SK-N-SH treated with all-trans-retinoic acid at 6 μM for 48 hours (cell line): ENCODE results near the gene SKAP2.

Experiments used
- ATAC-seq: fragments of 200-7000 bp; cut with Tn5 transposase; 3 replicates; pipeline ENCODE4 v1.9.1; 2020; ENCODE audit warnings: mild to moderate bottlenecking, moderate library complexity
- ARNTL ChIP-seq: fragments of 450-650 bp; formaldehyde crosslinking; IDR thresholded peaks from 2 replicates; pipeline ENCODE4 v1.5.0; 2020; ENCODE audit warnings: low read depth, mild to moderate bottlenecking, moderate library complexity, borderline replicate concordance
- CREB5 ChIP-seq: fragments of 250-450 bp; sonication (Bioruptor Pico); IDR thresholded peaks from 2 replicates; pipeline ENCODE4 v1.5.1; 2020; ENCODE audit warnings: low read depth, mild to moderate bottlenecking, moderate library complexity
- CSDC2 ChIP-seq: fragments of 250-450 bp; sonication (Bioruptor Pico); IDR thresholded peaks from 2 replicates; pipeline ENCODE4 v1.5.0; 2020; ENCODE audit warnings: mild to moderate bottlenecking, moderate library complexity
- CSRNP3 ChIP-seq: fragments of 250-450 bp; sonication (Bioruptor Pico); IDR thresholded peaks from 2 replicates; pipeline ENCODE4 v1.5.1; 2021; ENCODE audit warnings: mild to moderate bottlenecking, moderate library complexity
- GLIS3 ChIP-seq: fragments of 250-450 bp; sonication (Bioruptor Pico); IDR thresholded peaks from 2 replicates; pipeline ENCODE4 v1.5.0; 2020; ENCODE audit warnings: mild to moderate bottlenecking, moderate library complexity
- ISL1 ChIP-seq: fragments of 250-450 bp; sonication (Bioruptor Pico); IDR thresholded peaks from 2 replicates; pipeline ENCODE4 v2.1.2; 2022; ENCODE audit warnings: mild to moderate bottlenecking, moderate library complexity
- PATZ1 ChIP-seq: fragments of 250-450 bp; sonication (Bioruptor Pico); IDR thresholded peaks from 2 replicates; pipeline ENCODE4 v1.8.0; 2020; ENCODE audit warnings: mild to moderate bottlenecking, moderate library complexity, borderline replicate concordance
- POU6F1 ChIP-seq: fragments of 250-450 bp; sonication (Bioruptor Pico); IDR thresholded peaks from 2 replicates; pipeline ENCODE4 v1.8.0; 2021; ENCODE audit warnings: low read depth, mild to moderate bottlenecking, moderate library complexity, borderline replicate concordance
- PPARA ChIP-seq: fragments of 250-450 bp; sonication (Bioruptor Pico); IDR thresholded peaks from 2 replicates; pipeline ENCODE4 v1.5.0; 2020; ENCODE audit warnings: mild to moderate bottlenecking, borderline replicate concordance
- TCF4 ChIP-seq: fragments of 250-450 bp; sonication (Bioruptor Pico); IDR thresholded peaks from 2 replicates; pipeline ENCODE4 v1.8.0; 2021; ENCODE audit warnings: mild to moderate bottlenecking, moderate library complexity, borderline replicate concordance
- TOX ChIP-seq: fragments of 250-450 bp; sonication (Bioruptor Pico); IDR thresholded peaks from 2 replicates; pipeline ENCODE4 v1.8.0; 2021; ENCODE audit warnings: mild to moderate bottlenecking, moderate library complexity, borderline replicate concordance
- TSHZ2 ChIP-seq: fragments of 250-450 bp; sonication (Bioruptor Pico); IDR thresholded peaks from 2 replicates; pipeline ENCODE4 v1.5.0; 2020; ENCODE audit warnings: mild to moderate bottlenecking, moderate library complexity
- ZC3H10 ChIP-seq: fragments of 250-450 bp; sonication (Bioruptor Pico); IDR thresholded peaks from 2 replicates; pipeline ENCODE4 v1.5.1; 2021; ENCODE audit warnings: mild to moderate bottlenecking, moderate library complexity
- ZFP3 ChIP-seq: fragments of 250-450 bp; sonication (Bioruptor Pico); IDR thresholded peaks from 2 replicates; pipeline ENCODE4 v1.5.0; 2020; ENCODE audit warnings: mild to moderate bottlenecking, moderate library complexity
- ZFP30 ChIP-seq: fragments of 450-650 bp; formaldehyde crosslinking; IDR thresholded peaks from 2 replicates; pipeline ENCODE4 v1.5.0; 2022; ENCODE audit warnings: mild to moderate bottlenecking, moderate library complexity
- ZNF565 ChIP-seq: fragments of 450-650 bp; formaldehyde crosslinking; conservative IDR thresholded peaks from 2 replicates; pipeline ENCODE4 v1.5.0; 2020; ENCODE audit warnings: low read depth, mild to moderate bottlenecking, moderate library complexity
- ZNF8 ChIP-seq: fragments of 450-650 bp; formaldehyde crosslinking; IDR thresholded peaks from 2 replicates; pipeline ENCODE4 v1.5.0; 2020; ENCODE audit warnings: mild to moderate bottlenecking, moderate library complexity

SKAP2 gene

GRCh38 chr7:26861050-26861449 is 3.3 kb downstream of the SKAP2 start:
- TF ChIP-seq ZC3H10 (CRISPR knock-in tag) (no peak), ZFP30 (no peak), ZNF565 (CRISPR knock-in tag) (no peak), CSRNP3 (CRISPR knock-in tag) (no peak), TSHZ2 (no peak), TOX (CRISPR knock-in tag) (no peak), ZFP3 (CRISPR knock-in tag) (no peak), ARNTL (CRISPR knock-in tag) (no peak), GLIS3 (no peak), PPARA (no peak)
- no peak for ATAC-seq

GRCh38 chr7:26860361-26860760 is 4.0 kb downstream of the SKAP2 start:
- ATAC-seq, result no peak
- TF ChIP-seq ZNF565 (CRISPR knock-in tag), result no peak
- no peak for TF ChIP-seq ZC3H10 (CRISPR knock-in tag)
- no peak for TF ChIP-seq ZFP30
- TF ChIP-seq TOX (CRISPR knock-in tag), result no peak
- TF ChIP-seq ZNF8, result no peak
- TF ChIP-seq CSRNP3 (CRISPR knock-in tag), result no peak
- no peak for TF ChIP-seq ZFP3 (CRISPR knock-in tag)
- no peak for TF ChIP-seq TCF4 (CRISPR knock-in tag)
- no peak for TF ChIP-seq CSDC2
- no peak for TF ChIP-seq CREB5 (CRISPR knock-in tag)
- TF ChIP-seq GLIS3, result no peak
- no peak for TF ChIP-seq ISL1 (CRISPR knock-in tag)
- no peak for TF ChIP-seq TSHZ2
- TF ChIP-seq PATZ1, result no peak
- no peak for TF ChIP-seq POU6F1
